ENCODE measurements around the gene PIP4K2C.
"Not testable (repeated sequence)": the region's sequence is repeated elsewhere in the genome, so short reads cannot be mapped to it uniquely, and the experiment has no call there.

PIP4K2C gene

GRCh38 chr12:57584050-57584449, 6.9 kb upstream of the PIP4K2C start:
- in situ Hi-C loops (cut with HindIII; ENCODE audit: low sequenced_read_pairs): no loop called here

GRCh38 chr12:57584690-57585089, 6.3 kb upstream of the PIP4K2C start:
- in situ Hi-C loops (cut with HindIII; ENCODE audit: low sequenced_read_pairs): no loop called here

GRCh38 chr12:57585156-57585555, 5.8 kb upstream of the PIP4K2C start:
- in situ Hi-C loops (cut with HindIII; ENCODE audit: low sequenced_read_pairs): no loop called here

GRCh38 chr12:57586128-57586527, 4.9 kb upstream of the PIP4K2C start:
- in situ Hi-C loops (cut with HindIII; ENCODE audit: low sequenced_read_pairs): no loop called here

- in situ Hi-C loops (cut with HindIII; ENCODE audit: low sequenced_read_pairs): no loop called here
Observed at GRCh38 chr12:57586832-57587429, 4.1 kb upstream of the PIP4K2C start.

GRCh38 chr12:57588951-57589610, 1.9 kb upstream of the PIP4K2C start:
- in situ Hi-C loops (cut with HindIII; ENCODE audit: low sequenced_read_pairs): not testable (repeated sequence)

GRCh38 chr12:57590479-57590863, 521 bp upstream of the PIP4K2C start:
- in situ Hi-C loops (cut with HindIII; ENCODE audit: low sequenced_read_pairs): no loop called here

- in situ Hi-C loops (cut with HindIII; ENCODE audit: low sequenced_read_pairs): no loop called here
Observed at GRCh38 chr12:57591782-57592325, 862 bp downstream of the PIP4K2C start.

GRCh38 chr12:57592551-57593165, 1.7 kb downstream of the PIP4K2C start:
- in situ Hi-C loops (cut with HindIII; ENCODE audit: low sequenced_read_pairs): no loop called here

- in situ Hi-C loops (cut with HindIII; ENCODE audit: low sequenced_read_pairs): no loop called here
Observed at GRCh38 chr12:57593187-57593586, 2.2 kb downstream of the PIP4K2C start.

GRCh38 chr12:57600395-57600794, 9.4 kb downstream of the PIP4K2C start:
- in situ Hi-C loops (cut with HindIII; ENCODE audit: low sequenced_read_pairs): no loop called here

- in situ Hi-C loops (cut with HindIII; ENCODE audit: low sequenced_read_pairs): no loop called here
Observed at GRCh38 chr12:57602544-57602943, 11.6 kb downstream of the PIP4K2C start.

- in situ Hi-C loops (cut with HindIII; ENCODE audit: low sequenced_read_pairs): no loop called here
Observed at GRCh38 chr12:57603324-57603723, 12.3 kb downstream of the PIP4K2C start.

GRCh38 chr12:57603815-57604453, 12.9 kb downstream of the PIP4K2C start:
- in situ Hi-C loops (cut with HindIII; ENCODE audit: low sequenced_read_pairs): no loop called here

GRCh38 chr12:57604454-57604991, 13.5 kb downstream of the PIP4K2C start, which contains the start of gene DTX3:
Gene DTX3, plus strand, starts transcription at chr12:57604824. Its CDS starts 1,694 bp downstream, at chr12:57606518.
- in situ Hi-C loops (cut with HindIII; ENCODE audit: low sequenced_read_pairs): no loop called here

- in situ Hi-C loops (cut with HindIII; ENCODE audit: low sequenced_read_pairs): no loop called here
Observed at GRCh38 chr12:57604992-57605810, 14.2 kb downstream of the PIP4K2C start.

GRCh38 chr12:57605811-57606311, 14.9 kb downstream of the PIP4K2C start:
- in situ Hi-C loops (cut with HindIII; ENCODE audit: low sequenced_read_pairs): no loop called here

GRCh38 chr12:57606399-57606798, 15.4 kb downstream of the PIP4K2C start:
- in situ Hi-C loops (cut with HindIII; ENCODE audit: low sequenced_read_pairs): no loop called here

GRCh38 chr12:57606821-57607220, 15.8 kb downstream of the PIP4K2C start:
- in situ Hi-C loops (cut with HindIII; ENCODE audit: low sequenced_read_pairs): no loop called here

Data from DLD1 (cell line).